ENCODE data around the gene TLE2.

The TLE2 gene

DNA sequence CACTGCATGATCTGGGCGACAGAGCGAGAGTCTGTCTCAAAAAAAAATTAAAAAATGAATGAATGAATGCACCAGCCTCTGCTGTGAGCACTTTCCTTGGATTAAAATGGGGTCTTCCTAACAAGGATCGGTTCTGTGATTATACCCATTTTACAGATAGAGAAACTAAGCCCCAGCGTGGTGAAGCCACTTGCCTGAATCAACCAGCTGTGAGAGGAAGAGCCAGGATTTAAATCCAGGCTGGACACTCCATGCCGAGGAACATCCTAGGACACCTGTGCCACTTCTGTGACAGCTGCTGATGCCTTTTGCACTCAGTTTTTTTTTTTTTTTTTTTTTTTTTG, 19.1 kb upstream of the TLE2 start:
- H3K4me3 ChIP-seq (ENCODE audit: control insufficient read depth, low read depth, low read length) = no peak overlapping the region
- no peak for TF ChIP-seq CTCF (IDR thresholded peaks at IDR 0.05; ENCODE audit: control insufficient read depth, insufficient read depth, low read depth, low read length, missing control alignments)
- DNase-seq (ENCODE audit: low read depth) = no peak

GRCh38 chr19:3047496-3048189, 18.6 kb upstream of the TLE2 start:
- H3K4me3 ChIP-seq (ENCODE audit: control insufficient read depth, low read depth, low read length) = no peak overlapping the region; the same call in 1 of the 2 replicates
- no peak for TF ChIP-seq CTCF (IDR thresholded peaks at IDR 0.05; ENCODE audit: control insufficient read depth, insufficient read depth, low read depth, low read length, missing control alignments)
- peak; percentile 20 for DNase-seq (ENCODE audit: low read depth)

GRCh38 chr19:3046698-3047495, 17.8 kb upstream of the TLE2 start:
- no peak for TF ChIP-seq CTCF (IDR thresholded peaks at IDR 0.05; ENCODE audit: control insufficient read depth, insufficient read depth, low read depth, low read length, missing control alignments)
- no peak overlapping the region; the same call in 1 of the 2 replicates for H3K4me3 ChIP-seq (ENCODE audit: control insufficient read depth, low read depth, low read length)
- no peak for DNase-seq (ENCODE audit: low read depth)

GRCh38 chr19:3045885-3046697, 17.0 kb upstream of the TLE2 start:
- no peak for DNase-seq (ENCODE audit: low read depth)
- TF ChIP-seq CTCF (IDR thresholded peaks at IDR 0.05; ENCODE audit: control insufficient read depth, insufficient read depth, low read depth, low read length, missing control alignments) = no peak
- no peak overlapping the region for H3K4me3 ChIP-seq (ENCODE audit: control insufficient read depth, low read depth, low read length)

DNA sequence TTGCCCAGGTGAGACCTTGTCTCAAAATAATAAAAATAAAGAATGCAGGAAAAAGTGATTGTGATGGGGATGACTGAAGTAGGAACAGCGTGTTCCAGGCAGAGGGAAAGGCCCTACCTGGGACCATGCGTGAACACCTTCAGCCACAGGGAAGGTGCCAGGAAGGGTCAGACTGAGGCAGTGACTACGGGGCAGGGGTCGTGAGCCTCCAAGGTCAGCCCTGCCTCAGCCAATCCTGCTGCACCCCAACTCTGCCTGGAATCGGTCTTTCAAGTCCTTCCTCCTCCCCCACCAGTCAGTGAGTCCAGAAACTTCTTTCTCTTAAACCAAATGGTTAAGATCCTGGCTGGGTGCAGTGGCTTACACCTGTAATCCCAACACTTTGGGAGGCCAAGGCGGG, 16.1 kb upstream of the TLE2 start:
- no peak for TF ChIP-seq CTCF (IDR thresholded peaks at IDR 0.05; ENCODE audit: control insufficient read depth, insufficient read depth, low read depth, low read length, missing control alignments)
- no peak overlapping the region for H3K4me3 ChIP-seq (ENCODE audit: control insufficient read depth, low read depth, low read length)
- DNase-seq (ENCODE audit: low read depth) = no peak

DNA sequence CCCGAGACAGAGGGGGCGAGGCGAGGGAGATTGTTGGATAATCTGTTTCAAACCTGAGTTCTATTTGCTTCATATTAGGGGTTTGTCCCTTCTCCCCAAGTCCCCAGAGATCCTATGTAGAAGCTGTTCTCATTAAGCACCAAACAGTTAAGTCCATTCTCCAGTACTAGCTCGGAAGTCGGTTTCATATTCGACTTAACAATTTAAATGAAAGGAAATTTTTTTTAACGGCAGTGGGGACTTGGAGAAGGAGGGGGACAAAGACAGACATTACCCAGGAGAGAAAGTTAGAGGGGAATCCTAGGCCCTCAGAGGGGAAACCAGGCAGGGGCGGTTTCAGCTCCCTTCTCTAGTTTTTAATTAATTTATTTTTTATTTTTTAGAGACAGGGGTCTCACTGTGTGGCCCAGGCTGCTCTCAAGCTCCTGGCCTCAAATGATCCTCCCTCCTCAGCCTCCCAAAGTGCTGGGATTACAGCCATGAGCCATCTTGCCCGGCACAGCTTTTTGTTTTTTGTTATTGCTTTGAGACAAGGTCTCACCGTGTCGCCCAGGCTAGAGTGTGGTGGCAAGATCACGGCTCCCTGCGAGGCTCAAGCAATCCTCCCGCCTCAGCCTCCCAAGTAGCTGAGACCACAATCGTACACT, 13.7 kb upstream of the TLE2 start:
- H3K4me3 ChIP-seq (ENCODE audit: control insufficient read depth, low read depth, low read length) = no peak overlapping the region
- TF ChIP-seq CTCF (IDR thresholded peaks at IDR 0.05; ENCODE audit: control insufficient read depth, insufficient read depth, low read depth, low read length, missing control alignments) = no peak
- DNase-seq (ENCODE audit: low read depth) = no peak
